HCT116 (cell line): ENCODE data around the gene PEMT. TPM values are rescaled to one million over a fixed set of nuclear protein-coding genes. Genes with fewer than 3 reads are reported as not detected.

ENCODE experiments used
- ATAC-seq: fragments of 200-7000 bp; cut with Tn5 transposase; 2 replicates; pipeline ENCODE4 v1.9.1; 2020; ENCODE audit warnings: mild to moderate bottlenecking, moderate library complexity
- BruUV-seq: library from RNA; stranded (reverse); fragments of 400-500 nt; replicated peaks from 2 replicates; lab custom pipeline; 2021; lab: Mats Ljungman, UMichigan
- CTCF ChIA-PET: fragments of 300-600 bp; sonication (Branson Sonifier 250); formaldehyde crosslinking; loops from one replicate; lab custom pipeline; 2021; ENCODE audit warnings: antibody characterized with exemption; lab: Charles Lee
- POLR2A ChIA-PET: fragments of 300-600, 350-600 bp; sonication (Branson Sonifier 250); formaldehyde crosslinking; loops from one replicate; lab custom pipeline; 2021; ENCODE audit warnings: antibody characterized with exemption; lab: Charles Lee
- RAD21 ChIA-PET, 2 experiments: fragments of 300-600 bp; sonication (Branson Sonifier 250); formaldehyde crosslinking; loops; one replicate each; lab custom pipeline; 2023; ENCODE audit warnings: low total read pairs in 2 of 2; ENCODE audit not compliant: uncharacterized antibody in 2 of 2, unreplicated experiment in 2 of 2, low non-redundant PET in 1 of 2; lab: Charles Lee
- DNase-seq: peaks from one replicate; pipeline ENCODE4 v3.0.0-alpha.2; 2010; ENCODE audit warnings: low read depth, low spot score
- H2AFZ ChIP-seq: fragments of 200-600 bp; shearing (Covaris generic), sonication (generic); 2 replicates; pipeline ENCODE4 v1.6.1; 2017; ENCODE audit warnings: low read depth, mixed run types, mixed read lengths, antibody characterized with exemption, low read length; ENCODE audit not compliant: poor library complexity, severe bottlenecking
- H3K27ac ChIP-seq: 2 replicates; pipeline ENCODE4 v1.5.1; 2012; ENCODE audit warnings: low read depth, low read length
- H3K27me3 ChIP-seq: fragments of 200-600 bp; sonication (generic); 2 replicates; pipeline ENCODE4 v1.6.1; 2016; ENCODE audit warnings: mixed run types, low read length, mixed read lengths; ENCODE audit not compliant: insufficient read depth
- H3K36me3 ChIP-seq, 2 experiments: fragments of 200-500 bp in 1 of 2; fragments of 200-600 bp in 1 of 2; sonication (Bioruptor generic) in 1 of 2; sonication (generic) in 1 of 2; 2 replicates each; pipeline versions ENCODE4 v1.5.1 to v1.6.1; 2014 to 2016; ENCODE audit warnings: low read length in 2 of 2, inconsistent platforms in 1 of 2, mixed read lengths in 1 of 2, mixed run types in 1 of 2; ENCODE audit not compliant: insufficient read depth in 2 of 2, control insufficient read depth in 1 of 2
- H3K4me1 ChIP-seq, 2 experiments: fragments of 200-600 bp in 1 of 2; sonication (generic) in 1 of 2; 2 replicates each; pipeline versions ENCODE4 v1.5.1 to v1.6.1; 2012 to 2017; ENCODE audit warnings: low read length in 2 of 2, inconsistent platforms in 1 of 2, mild to moderate bottlenecking in 1 of 2, mixed read lengths in 1 of 2, mixed run types in 1 of 2, moderate library complexity in 1 of 2; ENCODE audit not compliant: insufficient read depth in 2 of 2, control insufficient read depth in 1 of 2
- H3K4me2 ChIP-seq: fragments of 200-600 bp; sonication (generic); 2 replicates; pipeline ENCODE4 v1.6.1; 2017; ENCODE audit warnings: mixed run types, low read length, mixed read lengths
- H3K4me3 ChIP-seq, 2 experiments: fragments of 200-600 bp in 1 of 2; sonication (generic) in 1 of 2; replicated peaks in 1 of 2; 2 replicates each; pipeline ENCODE4 v1.5.1; 2011 to 2016; ENCODE audit warnings: low read length in 2 of 2, control low read depth in 1 of 2, low read depth in 1 of 2, mild to moderate bottlenecking in 1 of 2, mixed read lengths in 1 of 2, mixed run types in 1 of 2
- H3K79me2 ChIP-seq: fragments of 200-600 bp; sonication (generic); 2 replicates; pipeline ENCODE4 v1.6.1; 2017; ENCODE audit warnings: mild to moderate bottlenecking, mixed run types, low read length, moderate library complexity, mixed read lengths; ENCODE audit not compliant: insufficient read depth
- H3K9ac ChIP-seq: fragments of 200-600 bp; sonication (generic); 2 replicates; pipeline ENCODE4 v1.6.1; 2016; ENCODE audit warnings: low read length, mixed read lengths
- H3K9me2 ChIP-seq: fragments of 200-600 bp; sonication (generic), shearing (Covaris generic); 2 replicates; pipeline ENCODE4 v1.6.1; 2017; ENCODE audit warnings: mixed run types, mild to moderate bottlenecking, moderate library complexity; ENCODE audit not compliant: insufficient read depth
- H3K9me3 ChIP-seq, 2 experiments: fragments of 200-500 bp in 1 of 2; fragments of 200-600 bp in 1 of 2; sonication (Bioruptor generic) in 1 of 2; sonication (generic) in 1 of 2; 2 replicates each; pipeline ENCODE4 v1.6.1; 2014 to 2017; ENCODE audit warnings: low read length in 2 of 2, mixed read lengths in 2 of 2, inconsistent platforms in 1 of 2, low read depth in 1 of 2, mild to moderate bottlenecking in 1 of 2, mixed run types in 1 of 2, moderate library complexity in 1 of 2; ENCODE audit not compliant: control insufficient read depth in 1 of 2, insufficient read depth in 1 of 2
- H4K20me1 ChIP-seq: fragments of 200-600 bp; sonication (generic), shearing (Covaris generic); 2 replicates; pipeline ENCODE4 v1.6.1; 2017; ENCODE audit warnings: mixed run types, mild to moderate bottlenecking, moderate library complexity; ENCODE audit not compliant: insufficient read depth
- CTCF ChIP-seq, 3 experiments: fragments of 200-600 bp in 1 of 3; sonication (generic) in 1 of 3; IDR thresholded peaks in 2 of 3; conservative IDR thresholded peaks in 1 of 3; 2 replicates each; pipeline ENCODE4 v1.5.1; 2012 to 2017; ENCODE audit warnings: low read depth in 2 of 3, low read length in 2 of 3, antibody characterized with exemption in 1 of 3, borderline replicate concordance in 1 of 3, control low read depth in 1 of 3, mild to moderate bottlenecking in 1 of 3, mixed read lengths in 1 of 3, mixed run types in 1 of 3, moderate library complexity in 1 of 3; ENCODE audit not compliant: insufficient read depth in 1 of 3
- ELF1 ChIP-seq: IDR thresholded peaks from 2 replicates; pipeline ENCODE4 v1.6.1; 2012; ENCODE audit warnings: low read depth, borderline replicate concordance
- EZH2phosphoT487 ChIP-seq: fragments of 200-600 bp; IDR thresholded peaks from 2 replicates; pipeline ENCODE4 v1.6.1; 2018; ENCODE audit warnings: antibody characterized with exemption, borderline replicate concordance
- FOSL1 ChIP-seq: IDR thresholded peaks from 2 replicates; pipeline ENCODE4 v1.6.1; 2012; ENCODE audit warnings: low read depth
- MAX ChIP-seq: IDR thresholded peaks from 2 replicates; pipeline ENCODE4 v1.6.1; 2012
- POLR2A ChIP-seq: IDR thresholded peaks from 2 replicates; pipeline ENCODE4 v1.7.0; 2011; ENCODE audit warnings: borderline replicate concordance; ENCODE audit not compliant: insufficient read depth, insufficient read length; ENCODE audit errors: extremely low read depth
- POLR2AphosphoS5 ChIP-seq: IDR thresholded peaks from 2 replicates; pipeline ENCODE4 v1.6.1; 2011; ENCODE audit warnings: mild to moderate bottlenecking, low read depth, low read length, moderate library complexity
- ZBTB33 ChIP-seq: IDR thresholded peaks from 2 replicates; pipeline ENCODE4 v1.6.1; 2011; ENCODE audit warnings: mild to moderate bottlenecking, low read length, moderate library complexity; ENCODE audit not compliant: insufficient replicate concordance; ENCODE audit errors: extremely low read depth
- intact Hi-C: fragments of 100-400 bp; cut with micrococcal nuclease; formaldehyde crosslinking; loops from 2 replicates; pipeline ENCODE4 v1.10.0; 2022
- total RNA-seq: library from RNA; stranded (reverse); gene quantifications from one replicate; pipeline ENCODE4 v1.2.1, GENCODE V29; 2021; ENCODE audit not compliant: unreplicated experiment

The PEMT gene
- total RNA-seq, 1 experiment from 2014 or later: 52.1 TPM

GRCh38 chr17:17562146-17562511 lies 29.4 kb downstream of the PEMT start:
- DNase-seq (no peak), ATAC-seq (no peak)
- RAD21 ChIA-PET: no interaction called here
- BruUV-seq: no TSS peak
- no peaks in the 10 kb centered on the region for H3K27me3 ChIP-seq
- no peak overlapping the region for H3K9ac ChIP-seq
- H2AFZ ChIP-seq: no peak overlapping the region
- TF ChIP-seq FOSL1: no peak
- TF ChIP-seq ELF1: no peak
- no peak for TF ChIP-seq CTCF (IDR thresholded peaks at IDR 0.05 in 2 of 3, conservative IDR thresholded peaks at IDR 0.05 in 1 of 3; ENCODE audit: borderline replicate concordance in 1 of 3, insufficient read depth in 1 of 3, low read depth in 2 of 3, low read length in 2 of 3)
- no peak for TF ChIP-seq POLR2A
- no peak for TF ChIP-seq MAX
- no peak for TF ChIP-seq ZBTB33
- TF ChIP-seq POLR2AphosphoS5: no peak
- no peak for TF ChIP-seq EZH2phosphoT487
- no peak overlapping the region for H3K4me2 ChIP-seq
- H3K27ac ChIP-seq: no peak overlapping the region
- intact Hi-C loops: no loop called here
- no peaks in the 10 kb centered on the region for H3K4me1 ChIP-seq
- H3K9me3 ChIP-seq: no peaks in the 10 kb centered on the region
- no peaks in the 10 kb centered on the region; the same call in 1 of the 2 replicates for H3K79me2 ChIP-seq
- H4K20me1 ChIP-seq: no peaks in the 10 kb centered on the region
- no peak overlapping the region for H3K4me3 ChIP-seq
- no peaks in the 10 kb centered on the region for H3K36me3 ChIP-seq
- no peaks in the 10 kb centered on the region for H3K9me2 ChIP-seq
- CTCF ChIA-PET: no interaction called here
- POLR2A ChIA-PET: no interaction called here
